ENCODE measurements around the gene PCK1.

PCK1 gene

DNA sequence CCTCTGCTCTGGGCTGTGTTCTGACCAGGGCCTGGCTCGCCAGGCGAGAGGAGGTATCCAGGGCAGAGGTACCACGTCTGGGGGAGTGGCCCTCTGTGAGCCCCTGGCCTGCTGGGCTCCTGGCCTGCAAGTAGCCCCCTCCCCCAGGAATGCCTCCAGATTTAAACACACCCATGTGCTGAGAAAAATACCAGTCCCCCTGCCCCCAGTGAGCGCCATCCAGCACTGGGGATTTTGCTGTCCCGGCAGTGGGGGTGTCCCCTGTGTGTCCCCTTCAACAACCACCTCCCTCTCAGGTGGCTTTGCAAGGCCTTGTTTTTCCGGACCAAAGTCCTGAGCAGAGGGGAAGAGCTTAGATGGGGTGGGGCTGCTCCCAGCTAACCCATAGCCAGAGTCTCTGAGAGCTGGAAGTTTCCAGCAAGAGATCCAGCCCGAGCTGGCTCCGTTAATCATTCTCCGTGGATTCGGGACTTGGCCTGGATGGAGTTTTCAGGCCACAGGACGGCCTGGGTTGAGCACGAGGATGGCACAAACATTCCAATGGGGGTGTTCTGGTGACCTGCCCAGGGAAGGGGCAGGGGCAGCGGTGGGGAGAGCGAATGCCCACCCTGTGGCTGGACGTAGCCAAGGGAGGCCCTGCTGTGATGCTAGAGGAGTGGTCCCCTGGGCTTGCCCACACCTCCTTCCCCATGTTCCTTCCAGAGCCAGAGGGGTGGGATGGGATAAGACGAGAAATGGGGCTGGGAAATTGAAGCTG lies 29.0 kb downstream of the PCK1 start:
- DNase-seq = no peak

DNA sequence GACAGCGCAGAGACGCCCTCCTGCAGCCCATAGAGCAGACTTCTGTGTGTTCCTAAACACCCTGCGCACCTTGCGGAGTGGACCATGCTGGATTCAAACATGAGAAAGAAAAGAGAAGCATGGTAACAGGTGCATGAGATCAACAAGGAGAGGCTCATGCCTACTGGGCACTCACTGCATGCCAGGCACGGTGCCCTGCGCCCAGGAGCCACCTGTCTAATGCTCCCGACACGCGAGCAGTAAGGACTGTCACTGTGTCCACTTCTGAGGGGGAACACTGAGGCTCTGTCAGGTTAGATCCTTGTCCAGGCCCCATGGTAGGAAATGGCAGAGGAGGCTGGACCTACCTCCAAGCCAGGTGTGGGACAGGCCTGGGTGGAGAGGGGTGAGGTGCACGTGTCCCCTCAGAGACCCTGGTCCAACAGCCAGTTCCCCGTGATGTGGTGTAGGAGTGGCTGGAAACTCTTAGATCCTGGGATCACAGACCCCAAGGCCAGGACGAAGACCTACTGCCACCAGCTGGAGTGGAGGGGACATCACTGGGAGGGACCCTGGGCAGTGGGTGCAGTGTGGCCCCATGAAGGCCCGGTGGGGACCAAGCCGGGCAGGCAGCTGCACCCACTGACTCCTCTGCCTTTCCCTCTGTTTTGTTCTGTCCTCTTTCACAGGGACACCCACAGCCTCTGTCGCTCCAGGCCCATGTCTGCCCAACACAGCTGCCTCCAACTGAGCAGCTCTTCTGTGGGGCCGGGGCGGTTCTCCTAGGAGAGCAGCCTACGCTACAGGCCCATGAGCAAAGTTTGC lies 29.8 kb downstream of the PCK1 start:
- DNase-seq = no peak

DNA sequence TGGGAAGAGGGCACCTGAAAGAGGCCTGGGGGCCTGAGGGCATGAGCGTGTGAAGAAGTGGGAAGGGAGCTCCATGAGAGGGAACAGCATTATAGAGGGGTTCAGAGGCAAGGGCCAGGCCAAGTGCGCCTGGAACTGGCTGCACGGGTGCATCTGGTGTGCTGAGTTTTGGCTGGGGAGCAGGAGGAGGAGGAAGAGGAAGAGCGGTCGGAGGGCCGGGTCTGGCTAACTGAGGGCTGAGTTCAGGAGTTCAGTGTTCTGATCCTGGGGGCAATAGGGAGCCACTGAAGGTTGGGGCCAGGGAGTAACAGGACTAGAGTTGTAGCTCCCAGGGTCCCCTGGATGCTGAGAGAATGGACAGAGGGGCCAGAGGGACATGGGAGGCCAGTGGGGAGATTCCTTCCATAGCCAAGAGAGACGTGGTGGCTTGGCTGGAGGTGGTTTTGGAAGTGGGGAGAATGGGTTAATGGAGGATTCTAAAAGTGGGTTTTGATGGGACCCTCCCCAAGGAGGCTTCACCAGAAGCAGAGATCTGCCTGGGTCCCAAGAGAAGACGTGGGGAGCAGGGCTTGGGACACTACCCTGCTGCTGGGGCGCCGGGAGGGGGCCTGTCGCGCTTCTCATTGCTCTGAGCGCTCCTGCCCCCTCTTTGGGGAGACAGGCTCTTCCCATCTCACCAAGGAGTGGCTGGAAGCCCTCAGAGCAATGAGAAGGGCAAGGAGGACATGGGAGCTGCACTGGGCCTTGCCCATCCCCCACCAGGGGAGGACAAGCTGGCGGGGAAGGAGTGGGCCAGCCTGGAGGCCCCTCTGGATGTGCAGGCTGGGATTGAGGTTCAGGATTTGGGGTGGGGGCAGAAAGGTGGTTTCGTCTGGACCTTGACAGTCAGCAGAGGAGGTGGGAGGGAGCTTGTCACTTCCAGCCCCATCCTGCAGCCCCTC lies 30.6 kb downstream of the PCK1 start:
- no peak for DNase-seq

DNA sequence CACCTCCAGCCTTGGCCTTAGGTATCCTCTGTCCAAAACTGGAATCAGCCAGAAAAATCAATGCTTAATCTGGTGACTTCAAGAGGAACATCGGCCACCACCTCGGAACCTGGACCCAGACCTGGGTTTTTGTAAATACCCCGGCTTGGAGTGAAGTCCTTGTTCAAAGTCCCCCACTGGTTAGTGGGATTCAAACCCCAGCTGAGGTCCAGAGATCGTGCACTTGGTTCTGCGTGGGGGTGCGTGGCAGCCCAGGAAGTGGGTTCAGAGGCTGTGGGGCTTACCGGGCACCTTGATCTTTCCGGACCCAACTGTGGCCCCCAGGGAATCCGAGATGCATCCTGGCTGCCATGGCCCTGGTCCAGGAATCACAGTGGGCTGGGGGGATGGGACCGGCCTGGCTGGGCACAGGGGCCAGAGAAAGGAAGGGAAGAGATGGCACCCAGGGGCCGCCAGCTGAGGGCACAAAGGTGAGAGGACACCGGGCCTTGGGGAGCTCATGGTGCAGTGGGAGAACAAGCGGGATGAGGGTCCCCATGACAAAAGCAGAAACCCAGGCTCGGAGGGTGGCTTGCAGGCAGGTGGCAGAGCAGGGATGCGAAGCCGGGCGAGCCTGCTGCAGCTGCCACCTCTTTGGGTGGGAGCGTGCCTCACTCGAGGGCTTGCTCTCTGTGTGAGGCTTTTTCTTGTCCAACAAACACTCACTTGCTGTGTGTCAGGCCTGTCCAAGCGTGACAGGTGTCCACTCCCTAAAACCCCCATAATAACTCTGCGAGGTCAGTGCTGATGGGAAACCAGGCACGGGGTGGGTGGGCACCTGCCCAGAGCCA lies 31.6 kb downstream of the PCK1 start:
- DNase-seq = no peak

DNA sequence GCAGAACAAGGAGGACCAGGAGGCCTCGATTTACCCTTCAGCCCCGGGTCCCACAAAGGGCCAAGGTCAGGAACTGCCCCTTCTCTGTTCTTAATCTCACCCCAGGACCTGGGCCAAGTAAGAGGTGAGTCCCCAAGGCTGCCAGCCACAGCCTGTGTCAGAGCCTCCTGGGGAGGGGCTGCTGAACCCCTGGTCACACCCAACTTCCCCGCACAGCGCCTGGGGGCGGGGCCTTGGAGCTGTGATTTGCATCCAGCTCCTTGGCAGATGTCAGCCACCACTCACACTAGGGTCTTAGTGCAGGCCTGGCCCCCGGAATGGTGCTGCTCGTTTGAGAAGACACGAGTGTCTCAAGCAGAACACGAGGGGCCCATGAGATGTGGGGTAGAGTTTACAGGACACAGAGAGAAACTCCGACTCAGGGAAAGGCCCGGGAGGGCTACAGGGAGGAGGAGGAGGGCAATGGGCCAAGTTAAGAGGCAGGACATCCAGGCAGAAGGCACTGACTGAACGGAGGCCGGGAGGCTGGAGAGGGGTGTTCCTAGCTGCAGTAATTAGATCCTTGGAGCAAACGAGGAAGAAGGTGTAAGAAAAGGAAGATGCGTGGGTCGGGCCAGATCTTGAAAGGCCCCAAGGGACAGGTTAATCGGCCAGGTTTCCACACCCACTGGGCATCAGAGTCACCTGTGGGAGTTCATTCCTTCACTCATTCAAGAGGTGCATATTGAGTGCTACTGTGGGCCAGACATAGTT lies 32.4 kb downstream of the PCK1 start:
- DNase-seq = no peak

DNA sequence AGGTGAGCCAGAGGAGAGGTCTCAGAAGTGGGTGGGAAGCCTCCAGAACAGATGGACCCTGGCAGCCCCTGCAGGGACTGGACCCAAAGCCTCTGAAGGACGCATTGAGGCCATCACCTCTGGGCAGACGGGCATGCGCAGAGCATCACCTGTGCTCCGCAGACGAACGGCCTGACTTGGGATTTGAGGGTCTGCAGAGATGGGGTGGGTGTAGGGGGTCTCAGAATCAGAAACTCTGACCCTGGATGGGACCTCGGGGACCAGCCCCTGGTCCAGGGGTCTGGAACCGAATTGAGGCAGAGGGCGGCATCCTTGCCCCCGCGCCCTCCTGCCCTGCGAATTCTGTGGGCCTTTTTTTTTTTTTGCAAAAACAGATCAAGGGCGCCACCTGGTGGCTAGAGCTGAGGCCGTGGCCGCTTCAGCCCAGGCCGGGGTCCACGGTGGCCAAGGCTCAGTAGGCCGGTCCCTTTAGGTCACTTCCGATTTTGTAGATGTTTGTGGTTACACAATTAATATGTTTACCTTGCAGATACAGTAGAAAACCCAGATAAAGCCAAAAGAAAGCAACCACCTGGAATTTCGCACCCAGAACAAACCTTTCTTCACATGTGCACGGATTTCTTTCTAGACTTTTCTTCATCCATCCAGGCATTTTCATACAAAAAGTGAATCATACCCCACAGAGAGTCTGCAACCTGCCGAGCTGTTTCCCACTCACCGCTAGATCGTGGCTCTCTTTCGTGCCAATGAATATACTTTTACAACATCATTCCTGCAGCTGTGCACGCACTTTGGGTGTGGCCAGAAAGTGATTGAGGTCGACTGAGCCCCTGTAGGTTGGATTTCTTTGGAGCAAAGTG lies 33.4 kb downstream of the PCK1 start:
- peak; percentile 73 for DNase-seq

DNA sequence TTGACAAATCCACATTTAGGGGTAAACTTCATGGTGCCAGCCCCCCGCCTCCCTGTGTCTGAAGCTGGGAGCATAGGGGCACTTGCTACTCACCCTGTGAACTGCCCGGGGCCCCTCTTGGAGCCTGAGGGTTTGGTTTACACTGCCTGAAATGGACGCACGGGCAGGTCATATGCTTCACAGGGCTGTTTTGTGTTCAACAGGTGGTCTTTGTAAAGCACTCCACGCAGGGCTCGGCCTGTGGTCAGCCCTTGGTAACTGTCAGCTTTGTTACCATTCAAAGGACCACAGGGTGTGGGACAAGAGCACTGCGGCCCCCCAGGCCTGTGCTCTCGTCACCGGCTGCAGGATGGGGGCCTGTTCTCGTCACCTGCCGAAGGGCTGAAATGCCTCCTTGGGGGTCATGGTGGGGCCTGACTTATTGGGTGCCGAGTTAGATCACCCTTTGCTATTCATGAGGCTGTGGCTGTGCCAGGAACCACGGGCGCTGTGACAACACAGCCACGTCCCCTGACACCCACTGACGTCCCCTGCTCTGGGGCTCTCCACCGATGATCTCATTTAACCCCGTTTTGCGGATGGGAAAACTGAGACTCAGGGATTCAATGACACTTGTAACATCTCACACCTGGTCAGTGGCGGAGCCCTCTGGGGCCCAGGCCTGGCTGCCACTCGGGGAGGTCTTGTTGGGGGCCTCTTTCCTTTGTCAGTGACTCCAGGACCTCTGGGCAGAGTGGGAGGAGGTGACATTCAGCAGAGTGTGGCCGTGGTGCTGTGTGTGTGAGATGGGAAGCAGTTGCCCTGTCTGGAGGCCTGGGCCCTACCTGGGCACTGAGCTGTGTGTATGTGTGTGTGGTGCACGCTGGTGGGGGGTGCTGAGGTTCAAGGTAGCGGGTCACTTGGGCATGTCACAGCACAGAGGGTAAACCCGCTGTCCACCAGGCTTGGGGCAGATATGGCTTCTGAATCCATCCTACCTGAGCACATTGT lies 34.4 kb downstream of the PCK1 start:
- DNase-seq = no peak

DNA sequence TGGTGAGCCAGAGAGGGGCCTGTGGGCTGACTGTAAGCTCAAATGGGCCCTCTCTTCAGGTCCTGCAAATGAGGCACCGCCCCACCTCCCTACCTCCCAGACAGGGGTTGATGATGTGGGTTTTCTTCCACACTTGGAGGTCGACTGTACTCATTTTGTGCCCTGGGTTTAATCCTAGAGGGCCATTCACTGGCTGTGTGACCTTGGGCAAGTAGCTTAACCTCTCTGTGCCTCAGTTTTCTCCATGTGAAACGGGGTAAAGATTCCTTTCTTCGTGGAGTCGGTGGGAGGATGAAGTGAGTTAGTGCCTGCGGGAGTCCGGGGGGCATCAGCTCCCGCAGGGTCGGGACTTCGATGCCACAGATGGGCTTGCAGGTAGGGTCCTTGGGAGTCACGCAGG lies 35.4 kb downstream of the PCK1 start:
- no peak for DNase-seq

DNA sequence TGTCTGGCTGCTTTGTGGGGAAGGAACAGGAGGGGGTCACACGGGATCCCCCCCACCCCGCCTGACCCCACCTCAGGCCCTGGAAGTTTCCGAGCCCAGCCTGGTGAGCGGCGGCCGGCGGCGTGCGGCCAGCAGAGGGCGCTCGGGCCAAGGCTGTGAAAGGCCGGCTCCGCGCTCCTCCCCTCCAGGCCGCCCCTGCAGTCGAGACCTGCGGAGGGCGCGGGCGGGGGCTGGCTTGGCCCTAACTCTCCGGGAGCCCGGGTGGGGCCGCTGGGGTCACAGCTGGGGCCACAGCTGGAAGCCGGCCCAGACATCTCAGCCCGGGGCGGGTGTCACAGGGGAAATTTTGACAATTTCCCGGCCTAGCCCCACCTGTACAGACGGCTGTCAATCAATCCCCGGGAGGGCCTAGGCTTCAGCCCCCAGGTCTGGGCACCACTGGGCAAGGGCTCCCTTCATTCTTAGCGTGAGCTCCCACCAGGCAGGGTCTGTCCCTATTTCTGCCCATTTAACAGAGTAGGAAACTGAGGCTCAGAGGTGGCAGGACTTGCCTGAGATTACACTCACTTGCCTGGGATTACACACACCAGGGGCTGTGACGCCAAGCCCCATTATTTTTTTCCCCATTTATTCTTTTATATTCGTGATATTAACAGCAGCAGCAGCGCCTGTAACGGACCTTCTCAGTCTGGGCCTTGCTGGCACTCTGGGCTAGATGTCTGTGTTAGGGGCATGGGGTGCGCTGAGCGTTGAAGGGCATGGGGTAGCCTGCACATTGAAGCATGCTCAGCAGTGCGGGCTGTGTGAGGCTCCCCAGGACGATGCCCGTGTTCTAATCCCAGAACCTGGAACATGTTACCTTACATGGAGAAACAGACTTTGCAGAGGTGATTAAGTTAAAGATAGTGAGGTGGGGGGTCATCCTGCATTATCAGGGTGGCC lies 36.4 kb downstream of the PCK1 start:
- peak; percentile 82 for DNase-seq

DNA sequence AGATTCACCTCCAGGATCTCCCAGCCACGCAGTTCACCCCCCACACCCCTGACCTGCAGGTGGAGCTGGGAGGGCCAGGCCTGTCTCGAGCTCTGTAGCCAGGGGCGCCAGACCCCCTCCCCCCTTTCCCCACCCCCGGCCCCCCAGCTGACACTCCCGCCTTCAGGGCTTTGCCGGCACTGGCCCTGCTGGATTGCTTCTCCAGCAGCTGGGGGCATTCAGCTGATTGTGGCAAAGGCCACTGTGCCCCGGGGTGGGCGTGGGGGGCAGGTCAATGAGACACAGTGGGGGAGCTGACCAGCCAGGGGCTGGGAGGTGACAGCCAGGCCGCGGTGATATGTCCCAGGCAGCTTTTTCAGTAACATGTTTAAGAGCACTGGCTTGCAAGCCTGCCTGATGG lies 37.1 kb downstream of the PCK1 start:
- DNase-seq = no peak

DNA sequence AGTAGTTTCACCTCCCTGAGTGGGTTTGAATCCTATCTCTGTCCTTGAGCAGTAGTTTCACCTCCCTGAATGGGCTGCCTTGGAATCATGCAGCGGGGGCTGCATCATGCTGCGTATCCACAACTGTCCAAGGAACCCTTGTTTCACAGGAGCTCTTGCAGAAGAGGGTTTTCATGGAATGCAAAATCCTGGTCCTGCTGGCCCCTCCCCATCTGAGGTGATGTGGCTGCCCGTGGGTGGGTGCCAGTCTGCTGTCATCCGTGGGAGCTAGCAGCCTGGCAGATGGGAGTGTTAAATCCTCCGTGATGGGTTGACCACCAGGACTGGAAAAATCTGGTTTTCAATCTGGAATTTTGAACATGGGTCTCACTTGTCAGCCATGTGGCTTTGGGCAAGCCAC lies 37.6 kb downstream of the PCK1 start:
- no peak for DNase-seq

DNA sequence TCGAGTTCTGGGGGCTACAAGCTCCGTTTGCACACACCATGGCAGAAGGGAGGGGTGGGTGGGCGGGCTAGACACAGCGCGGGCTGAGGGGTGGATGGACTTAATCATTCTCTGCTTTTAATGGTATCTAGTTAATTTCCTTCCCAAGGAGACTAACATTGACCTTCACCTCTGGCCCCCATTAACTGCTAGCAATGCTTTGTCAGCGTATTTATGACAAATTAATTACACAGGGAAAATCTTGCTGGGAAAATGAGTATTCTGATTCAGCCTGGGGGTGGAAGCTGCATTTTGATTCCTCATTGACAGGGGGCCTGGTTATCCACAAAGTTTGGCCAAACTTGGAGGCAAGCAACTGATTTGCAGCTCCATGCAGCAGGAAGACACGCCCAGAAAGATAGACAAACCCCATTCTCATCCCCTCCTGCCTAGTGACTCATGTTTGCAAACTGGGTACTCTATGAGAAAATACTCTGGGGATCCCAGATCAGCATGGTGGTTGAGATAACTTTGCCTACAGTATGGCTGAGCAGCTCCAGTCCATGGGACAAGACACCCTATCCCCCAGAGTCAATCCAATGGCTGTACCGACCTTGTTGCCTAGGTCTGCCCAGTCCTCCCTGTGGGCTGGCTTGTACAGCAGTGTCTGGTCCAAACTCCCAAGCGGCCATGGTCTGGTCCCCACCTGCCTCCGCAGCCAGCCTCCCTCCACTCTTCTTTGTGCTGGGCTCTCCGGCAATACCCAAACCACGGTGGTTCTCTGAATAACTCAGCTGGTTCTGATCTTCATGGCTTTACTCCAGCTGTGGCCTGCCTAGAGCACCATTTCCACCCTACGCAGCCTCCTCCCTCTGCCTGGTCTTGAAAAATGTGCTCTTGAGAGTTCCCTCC lies 39.7 kb downstream of the PCK1 start:
- no peak for DNase-seq

DNA sequence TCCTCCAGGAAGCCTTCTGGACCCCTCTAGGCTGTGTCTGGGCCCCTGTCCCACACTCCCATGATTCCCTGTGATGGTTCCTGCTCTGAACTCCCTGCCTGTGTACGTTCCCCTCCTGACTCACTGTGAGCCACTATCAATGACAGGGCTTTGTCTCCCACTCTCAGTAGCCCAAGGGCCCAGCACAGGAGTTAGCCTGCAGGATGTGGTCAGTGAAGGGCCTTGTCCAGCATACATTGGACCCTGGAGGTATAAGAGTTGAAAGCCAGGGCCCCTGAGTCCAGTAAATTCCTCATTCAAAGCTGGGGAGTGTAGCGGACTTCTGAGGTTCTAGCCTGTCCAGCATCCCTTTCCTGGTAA lies 40.3 kb downstream of the PCK1 start:
- no peak for DNase-seq

DNA sequence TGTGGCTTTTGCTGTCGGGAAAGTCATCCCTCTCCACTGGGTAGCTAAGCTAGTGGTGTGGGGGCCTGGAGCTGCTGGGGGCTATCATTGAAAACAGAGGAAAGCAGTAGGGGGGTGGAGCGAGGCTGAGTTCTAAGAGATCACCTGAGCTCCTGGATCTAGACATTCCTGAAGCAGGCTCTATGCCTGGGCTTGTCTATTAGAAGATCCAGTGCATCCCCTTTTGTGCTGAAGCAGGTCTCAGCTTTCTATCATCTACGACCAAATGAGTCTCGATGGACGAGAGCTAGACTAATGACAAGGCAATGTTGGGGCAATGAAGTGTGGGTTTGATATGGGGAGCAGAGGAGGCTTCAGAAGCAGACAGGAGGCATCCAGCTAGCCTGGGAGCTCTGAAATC lies 40.8 kb downstream of the PCK1 start:
- DNase-seq = no peak

DNA sequence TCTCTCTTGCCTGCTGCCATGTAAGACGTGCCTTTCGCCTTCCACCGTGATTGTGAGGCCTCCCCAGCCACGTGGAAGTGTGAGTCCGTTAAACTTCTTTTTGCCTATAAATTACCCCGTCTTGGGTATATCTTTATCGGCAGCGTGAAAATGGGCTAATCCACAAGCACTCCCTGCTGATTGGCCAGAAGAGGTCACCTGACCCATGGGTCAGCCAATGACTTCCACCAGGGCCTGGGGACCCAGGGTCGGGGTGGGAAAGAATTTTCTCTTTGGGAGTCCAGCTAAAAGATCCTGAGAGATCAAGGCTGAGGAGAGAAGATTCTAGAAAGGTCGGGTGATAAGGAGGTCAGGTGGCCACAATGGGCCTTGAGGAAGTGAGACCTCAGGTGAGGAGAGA lies 42.2 kb downstream of the PCK1 start:
- no peak for DNase-seq

DNA sequence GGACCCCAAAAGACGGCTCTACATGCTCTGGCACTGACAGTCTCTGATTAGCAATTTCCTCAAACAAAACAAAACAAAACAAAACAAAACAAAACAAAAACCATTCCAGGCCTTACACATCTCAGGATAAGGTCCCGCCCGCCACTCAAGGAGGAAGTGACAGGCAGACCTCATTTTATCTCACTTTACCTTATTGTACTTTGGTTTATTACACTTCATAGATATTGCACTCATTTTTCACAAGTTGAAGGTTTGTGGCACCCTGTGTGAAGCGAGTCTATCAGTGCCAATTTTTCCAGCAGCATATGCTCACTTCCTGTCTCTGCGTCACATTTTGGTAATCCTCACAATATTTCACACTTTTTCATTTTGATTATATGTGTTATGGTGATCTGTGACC lies 44.1 kb downstream of the PCK1 start:
- DNase-seq = no peak

DNA sequence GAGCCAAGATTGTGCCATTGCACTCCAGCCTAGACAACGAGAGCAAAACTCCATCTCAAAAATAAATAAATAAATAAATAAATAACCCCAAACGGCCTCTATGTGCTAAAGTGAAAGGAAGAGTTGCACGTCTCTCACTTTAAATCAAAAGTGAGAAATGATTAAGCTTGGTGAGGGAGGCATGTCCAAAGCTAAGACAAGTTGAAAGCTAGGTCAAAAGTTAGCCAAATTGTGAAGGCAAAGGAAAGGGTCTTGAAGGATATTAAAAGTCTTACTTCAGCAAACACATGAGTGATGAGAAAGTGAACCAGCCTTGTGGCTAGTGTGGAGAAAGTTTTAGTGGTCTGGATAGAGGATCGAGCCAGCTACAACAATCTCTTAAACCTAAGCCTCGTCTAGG lies 45.0 kb downstream of the PCK1 start:
- DNase-seq = no peak
